GM21723 (cell line): ENCODE measurements around the gene TADA2B.
"Not testable (repeated sequence)": the region's sequence is repeated elsewhere in the genome, so short reads cannot be mapped to it uniquely, and the experiment has no call there.

Source experiments
- ATAC-seq: cut with Tn5 transposase; IDR thresholded peaks from one replicate; pipeline ENCODE4 v1.9.1; 2021; ENCODE audit warnings: mild to moderate bottlenecking, moderate library complexity; ENCODE audit not compliant: unreplicated experiment

The TADA2B gene

GRCh38 chr4:7075962-7076695 lies 33.0 kb downstream of the TADA2B start:
- no peak for ATAC-seq

DNA sequence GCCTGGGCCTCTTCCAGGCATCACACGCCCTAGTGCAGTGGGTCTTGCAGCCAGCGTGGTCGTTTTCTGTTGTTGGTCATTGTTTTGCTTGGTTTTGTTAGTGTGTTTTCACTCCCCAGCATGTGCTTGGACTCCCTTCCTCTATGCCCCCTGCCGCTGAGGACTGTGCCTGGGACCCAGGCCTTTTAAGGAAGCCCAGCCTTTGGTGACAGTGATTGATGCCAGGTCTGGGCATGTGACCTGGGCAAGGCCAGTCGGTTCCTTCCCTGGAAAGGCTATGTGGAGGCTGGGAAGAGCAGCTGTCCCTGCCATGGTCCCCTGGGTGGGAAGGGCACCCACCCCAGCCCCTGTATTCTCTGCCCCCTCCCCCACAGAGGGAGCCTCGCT lies 33.5 kb downstream of the TADA2B start:
- no peak for ATAC-seq

GRCh38 chr4:7077371-7077770 lies 34.2 kb downstream of the TADA2B start:
- ATAC-seq = no peak

DNA sequence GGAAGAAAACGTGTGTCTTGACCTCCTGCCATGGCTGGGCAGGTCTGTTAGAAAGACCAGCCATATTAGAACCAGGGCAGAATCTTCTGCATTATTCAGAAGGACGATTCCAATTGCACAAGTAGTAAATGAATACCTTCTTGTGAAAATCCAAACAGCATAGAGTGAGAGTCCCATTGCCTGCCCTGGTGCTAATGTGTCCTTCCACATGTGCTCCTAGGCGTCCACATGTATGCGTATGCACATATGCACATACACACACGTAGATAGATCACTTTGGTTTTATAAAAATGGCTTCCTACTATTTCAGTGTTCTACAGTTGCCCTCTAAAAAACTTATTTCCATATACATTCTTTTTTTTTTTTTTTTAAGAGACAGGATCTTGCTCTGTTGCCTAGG lies 34.9 kb downstream of the TADA2B start:
- no peak for ATAC-seq

- ATAC-seq = not testable (repeated sequence)
Observed at GRCh38 chr4:7079483-7079882, 36.3 kb downstream of the TADA2B start.

GRCh38 chr4:7079909-7080308 lies 36.7 kb downstream of the TADA2B start:
- ATAC-seq = not testable (repeated sequence)

GRCh38 chr4:7083597-7084563 lies 40.7 kb downstream of the TADA2B start:
- no peak for ATAC-seq

GRCh38 chr4:7084564-7084961 lies 41.4 kb downstream of the TADA2B start:
- not testable (repeated sequence) for ATAC-seq

DNA sequence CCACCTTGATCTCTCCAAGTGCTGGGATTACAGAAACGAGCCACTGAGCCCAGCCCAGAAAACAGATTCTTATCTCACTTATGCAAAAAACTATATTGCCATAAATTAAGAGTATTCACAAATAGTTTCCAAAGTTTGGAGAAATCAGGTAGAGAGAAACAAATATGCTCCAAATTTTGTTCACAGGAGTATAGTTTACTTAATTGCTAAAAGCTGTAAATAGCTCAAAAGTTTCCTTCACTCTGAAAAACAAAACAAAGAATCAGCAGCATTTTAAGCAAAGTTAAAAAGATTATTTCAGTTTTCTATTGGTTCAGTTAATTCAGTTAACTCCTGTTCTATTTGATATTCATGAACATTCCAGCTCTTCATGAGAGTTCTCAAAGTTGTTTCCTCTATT lies 43.2 kb downstream of the TADA2B start:
- ATAC-seq = no peak

DNA sequence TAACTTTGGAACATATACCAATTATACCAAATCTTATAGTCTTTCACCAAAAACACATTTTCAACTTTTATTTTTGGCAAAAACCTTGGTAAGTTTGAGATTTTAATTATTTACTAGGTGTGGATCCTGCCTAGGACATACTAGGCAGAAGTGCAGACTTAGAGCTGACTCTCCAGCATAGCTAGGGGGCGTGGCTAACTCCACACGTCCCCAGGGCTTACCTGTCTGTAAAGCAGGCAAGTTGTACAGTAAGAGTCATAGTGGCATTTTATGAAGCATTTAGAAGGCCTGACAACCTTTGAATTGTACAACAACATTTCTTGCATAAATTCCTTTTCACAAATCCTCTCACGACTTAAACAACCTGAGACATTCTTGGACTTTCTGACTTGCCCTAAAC lies 43.9 kb downstream of the TADA2B start:
- ATAC-seq = no peak

GRCh38 chr4:7089213-7089986 lies 46.2 kb downstream of the TADA2B start:
- no peak for ATAC-seq

DNA sequence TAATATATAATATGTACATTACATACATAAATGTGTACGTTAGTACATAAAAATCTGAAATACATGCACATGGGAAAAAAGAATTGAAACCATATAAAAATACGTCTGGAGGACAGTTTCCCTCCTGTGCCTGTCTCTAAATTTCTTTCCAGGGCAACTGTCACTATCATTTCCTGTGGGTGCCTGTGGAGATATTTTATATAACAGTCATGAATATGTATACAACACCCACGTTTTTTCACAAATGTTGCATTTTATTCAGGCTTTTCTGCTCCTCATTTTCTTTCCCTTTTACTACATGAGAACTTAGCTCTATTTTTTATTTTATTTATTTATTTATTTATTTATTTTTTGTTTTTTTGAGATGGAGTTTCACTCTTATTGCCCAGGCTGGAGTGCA lies 48.9 kb downstream of the TADA2B start:
- ATAC-seq = no peak

GRCh38 chr4:7094916-7095315 lies 51.7 kb downstream of the TADA2B start:
- ATAC-seq = no peak

GRCh38 chr4:7095611-7096155 lies 52.5 kb downstream of the TADA2B start:
- no peak for ATAC-seq

DNA sequence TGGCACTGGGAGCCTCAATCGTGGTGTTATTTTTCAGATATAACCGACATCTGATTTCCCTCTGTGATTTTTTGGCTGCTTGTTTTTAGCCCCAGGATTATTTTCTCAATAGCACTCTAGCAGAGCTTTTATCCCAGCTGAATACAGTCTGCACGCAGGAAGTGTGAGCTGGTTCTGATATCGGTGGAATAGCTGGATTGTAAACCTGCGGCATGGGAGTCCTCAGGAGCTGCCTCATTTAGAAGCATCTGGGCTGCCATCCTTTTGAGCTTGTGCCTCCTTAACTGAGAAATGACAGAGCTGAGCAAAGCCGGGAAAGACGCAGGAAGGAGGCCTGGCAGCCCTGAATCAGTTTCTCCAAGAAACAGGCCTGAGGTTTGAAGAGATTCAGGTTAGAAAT lies 53.1 kb downstream of the TADA2B start:
- ATAC-seq = no peak

- peak; percentile 71 for ATAC-seq
Observed at GRCh38 chr4:7101692-7102515, 58.7 kb downstream of the TADA2B start.

DNA sequence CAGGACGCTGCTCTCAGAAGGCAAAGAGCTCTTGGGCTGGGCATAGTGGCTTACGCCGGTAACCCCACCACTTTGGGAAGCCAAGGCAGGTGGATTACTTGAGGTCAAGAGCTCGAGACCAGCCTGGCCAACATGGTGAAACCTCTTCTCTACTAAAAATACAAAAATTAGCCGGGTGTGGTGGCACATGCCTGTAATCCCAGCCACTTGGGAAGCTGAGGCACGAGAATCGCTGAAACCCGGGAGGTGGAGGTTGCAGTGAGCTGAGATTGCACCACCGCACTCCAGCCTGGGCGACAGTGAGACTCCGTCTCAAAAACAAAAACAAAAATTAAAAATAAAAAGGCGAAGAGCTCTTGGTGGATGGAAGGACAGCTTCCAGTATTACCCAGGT lies 59.3 kb downstream of the TADA2B start:
- ATAC-seq = not testable (repeated sequence)

DNA sequence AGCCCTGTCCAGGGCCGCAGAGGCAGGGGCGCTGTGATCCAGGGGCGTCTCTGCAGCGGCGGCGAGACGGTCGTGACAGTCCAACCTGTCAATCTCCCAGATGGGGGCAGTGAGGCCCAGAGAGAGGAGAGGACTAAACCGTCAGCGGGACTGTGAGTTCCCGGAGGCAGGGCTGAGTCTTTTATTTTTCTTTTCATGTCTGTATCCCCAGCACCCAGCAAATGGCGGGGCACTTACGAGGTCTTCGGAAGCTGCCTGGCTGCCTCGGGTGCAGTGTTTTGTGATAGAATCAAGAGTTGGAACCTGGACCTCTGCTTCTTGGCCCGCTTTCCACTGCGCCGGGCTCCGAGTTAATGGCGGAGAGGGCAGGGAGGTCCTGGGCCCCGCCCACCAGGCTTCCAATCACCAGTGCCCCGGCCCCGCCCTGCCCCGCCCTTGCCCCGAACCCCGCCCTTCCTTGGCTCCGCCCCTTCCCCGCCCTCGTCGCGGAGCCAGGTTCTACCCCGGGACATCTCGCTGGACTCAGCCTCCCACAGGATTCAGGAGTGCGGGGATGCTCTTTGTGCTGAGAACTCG lies 59.9 kb downstream of the TADA2B start:
- ATAC-seq = peak; percentile 90

DNA sequence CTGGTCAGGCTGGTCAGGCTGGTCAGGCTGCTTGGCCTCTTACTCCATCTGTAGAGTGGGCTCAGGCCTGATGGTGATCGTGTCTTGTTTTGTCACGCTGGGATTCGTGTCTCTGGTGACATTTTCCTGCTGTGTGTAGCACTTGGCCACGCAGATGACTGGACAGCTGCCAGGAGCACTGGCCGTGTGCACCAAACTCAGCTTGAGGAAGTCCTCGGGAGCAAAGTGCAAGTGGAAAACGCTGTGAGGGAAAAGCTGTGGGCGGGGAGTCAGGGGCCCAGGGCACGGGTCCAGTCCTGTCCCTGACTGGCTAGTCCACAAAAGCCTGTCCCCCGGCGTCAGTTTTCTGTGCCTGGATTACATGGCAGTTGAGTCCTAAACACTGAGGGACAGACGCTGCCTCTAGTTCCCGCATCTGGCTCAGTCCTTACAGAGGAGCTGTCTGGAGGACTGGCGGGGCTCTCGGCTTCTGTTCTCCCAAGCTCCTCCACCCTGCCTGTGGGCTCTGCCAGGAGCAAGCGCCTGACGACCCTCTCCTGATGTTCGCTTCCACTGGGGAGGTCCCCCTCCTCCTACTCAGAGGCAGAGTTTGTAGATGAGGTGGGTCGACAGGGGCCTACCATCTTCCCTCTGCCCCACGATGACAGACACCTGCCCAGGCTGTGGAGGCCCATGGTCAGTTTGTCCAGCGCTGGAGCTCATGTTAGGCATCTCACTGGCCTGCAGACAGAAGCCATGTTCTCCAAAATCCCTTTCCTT lies 60.6 kb downstream of the TADA2B start:
- no peak for ATAC-seq
